Measurements from ENCODE around the gene RBMS1.

The RBMS1 gene

DNA sequence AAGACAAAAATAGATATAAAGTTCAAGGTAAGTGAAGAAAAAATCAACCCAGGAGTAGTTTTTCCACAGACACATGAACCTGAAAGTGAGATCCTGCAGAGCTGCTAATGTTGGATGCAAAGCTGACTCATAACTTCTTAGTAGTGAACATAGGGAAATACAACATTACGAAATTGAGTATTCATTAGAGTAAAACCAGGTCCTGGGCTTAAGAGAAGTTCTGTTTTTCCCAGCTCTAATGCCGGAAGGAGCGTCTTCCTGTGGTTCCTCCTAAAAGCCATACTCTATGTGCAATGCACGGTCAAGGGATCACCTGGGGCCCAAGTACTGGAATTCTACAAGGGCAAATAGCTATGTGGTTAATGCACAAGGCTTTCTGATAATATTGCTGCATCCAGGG is 141.7 kb downstream of the RBMS1 start:
- Histone ChIP-seq H3K4me3 (ENCODE audit: low read length) (no peak overlapping the region), H3K9me3 (ENCODE audit: control insufficient read depth, insufficient read depth, low read length) (no peaks in the 10 kb centered on the region), H3K4me1 (ENCODE audit: control insufficient read depth, insufficient read depth, low read length) (no peaks in the 10 kb centered on the region), H3K27ac (ENCODE audit: low read length) (no peak overlapping the region), H3K27me3 (ENCODE audit: control insufficient read depth, insufficient read depth, low read length) (no peaks in the 10 kb centered on the region), H3K36me3 (ENCODE audit: control insufficient read depth, insufficient read depth, low read length) (no peaks in the 10 kb centered on the region)
- DNase-seq (ENCODE audit: low read depth, low spot score): no peak
- no CpG with 5 or more reads among the region's 4 CpGs for WGBS (ENCODE audit: insufficient coverage, insufficient read length)

DNA sequence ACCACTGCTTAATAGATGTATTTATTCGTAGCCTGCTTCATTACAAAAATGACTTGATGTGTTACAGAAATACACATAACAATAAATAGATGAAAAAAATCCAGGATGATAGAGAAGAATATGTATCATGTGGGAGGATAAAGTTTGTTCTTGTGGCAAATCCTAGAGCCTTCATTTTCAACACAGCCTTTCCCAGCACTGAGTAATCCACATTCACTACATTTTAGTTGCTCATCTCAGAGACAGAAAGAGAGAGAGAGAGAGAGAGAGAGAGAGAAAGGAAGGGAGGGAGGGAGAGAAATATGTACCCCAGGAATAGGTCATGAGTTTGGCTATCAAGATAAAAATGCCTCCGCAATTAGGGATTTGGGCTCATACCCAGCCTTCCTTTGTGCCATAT is 144.3 kb downstream of the RBMS1 start:
- WGBS (ENCODE audit: insufficient coverage, insufficient read length): no CpG with 5 or more reads among the region's 2 CpGs
- H3K4me3 ChIP-seq (ENCODE audit: low read length): no peak overlapping the region
- H3K27ac ChIP-seq (ENCODE audit: low read length): no peak overlapping the region
- no peaks in the 10 kb centered on the region for H3K4me1 ChIP-seq (ENCODE audit: control insufficient read depth, insufficient read depth, low read length)
- DNase-seq (ENCODE audit: low read depth, low spot score): no peak
- H3K36me3 ChIP-seq (ENCODE audit: control insufficient read depth, insufficient read depth, low read length): no peaks in the 10 kb centered on the region
- no peaks in the 10 kb centered on the region for H3K27me3 ChIP-seq (ENCODE audit: control insufficient read depth, insufficient read depth, low read length)
- H3K9me3 ChIP-seq (ENCODE audit: control insufficient read depth, insufficient read depth, low read length): no peaks in the 10 kb centered on the region

- no peak overlapping the region for H3K4me3 ChIP-seq (ENCODE audit: low read length)
- no peak overlapping the region for H3K27ac ChIP-seq (ENCODE audit: low read length)
- H3K4me1 ChIP-seq (ENCODE audit: control insufficient read depth, insufficient read depth, low read length): no peaks in the 10 kb centered on the region
- H3K36me3 ChIP-seq (ENCODE audit: control insufficient read depth, insufficient read depth, low read length): no peaks in the 10 kb centered on the region
- DNase-seq (ENCODE audit: low read depth, low spot score): no peak
- H3K27me3 ChIP-seq (ENCODE audit: control insufficient read depth, insufficient read depth, low read length): no peaks in the 10 kb centered on the region
- H3K9me3 ChIP-seq (ENCODE audit: control insufficient read depth, insufficient read depth, low read length): no peaks in the 10 kb centered on the region
- WGBS (ENCODE audit: insufficient coverage, insufficient read length): no CpG with 5 or more reads among the region's 1 CpG
Measured at GRCh38 chr2:160347269-160347863, 146.2 kb downstream of the RBMS1 start.

DNA sequence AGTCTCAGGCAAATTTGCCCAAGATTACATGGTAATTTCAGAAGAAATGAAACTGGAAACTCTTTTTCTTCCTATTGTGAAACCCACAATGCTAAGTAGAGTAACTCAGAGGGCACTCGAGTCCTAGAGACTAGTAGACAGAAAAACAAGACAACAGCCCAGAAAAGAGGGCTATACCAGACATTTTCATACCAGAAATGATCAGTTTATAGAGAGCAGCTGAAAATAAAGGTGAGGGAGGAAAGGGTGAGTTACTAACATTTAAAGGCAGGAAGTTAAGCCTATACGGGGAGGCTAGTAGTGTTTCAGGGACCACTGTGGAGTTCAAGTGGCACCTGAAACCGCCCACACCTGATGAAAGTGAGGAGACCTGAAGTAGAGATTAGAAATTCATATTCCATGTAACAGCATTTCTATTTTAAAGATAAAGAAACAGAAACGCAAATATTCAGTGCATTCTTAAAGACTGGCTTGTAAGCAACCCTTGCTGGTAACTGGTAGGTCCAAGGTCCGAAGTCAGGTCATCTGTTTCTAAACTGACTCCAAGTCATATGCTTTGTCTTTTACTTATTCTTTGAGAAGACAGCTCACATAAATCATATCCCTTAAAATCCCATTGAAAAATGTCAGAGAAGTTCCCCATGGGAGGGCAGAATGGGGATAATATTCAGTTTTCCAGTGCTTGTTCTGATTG is 148.4 kb downstream of the RBMS1 start:
- no peaks in the 10 kb centered on the region for H3K4me1 ChIP-seq (ENCODE audit: control insufficient read depth, insufficient read depth, low read length)
- no peak for DNase-seq (ENCODE audit: low read depth, low spot score)
- H3K27me3 ChIP-seq (ENCODE audit: control insufficient read depth, insufficient read depth, low read length): no peaks in the 10 kb centered on the region
- no peak overlapping the region for H3K27ac ChIP-seq (ENCODE audit: low read length)
- H3K4me3 ChIP-seq (ENCODE audit: low read length): no peak overlapping the region
- no CpG with 5 or more reads among the region's 5 CpGs for WGBS (ENCODE audit: insufficient coverage, insufficient read length)
- H3K36me3 ChIP-seq (ENCODE audit: control insufficient read depth, insufficient read depth, low read length): no peaks in the 10 kb centered on the region
- no peaks in the 10 kb centered on the region for H3K9me3 ChIP-seq (ENCODE audit: control insufficient read depth, insufficient read depth, low read length)

DNA sequence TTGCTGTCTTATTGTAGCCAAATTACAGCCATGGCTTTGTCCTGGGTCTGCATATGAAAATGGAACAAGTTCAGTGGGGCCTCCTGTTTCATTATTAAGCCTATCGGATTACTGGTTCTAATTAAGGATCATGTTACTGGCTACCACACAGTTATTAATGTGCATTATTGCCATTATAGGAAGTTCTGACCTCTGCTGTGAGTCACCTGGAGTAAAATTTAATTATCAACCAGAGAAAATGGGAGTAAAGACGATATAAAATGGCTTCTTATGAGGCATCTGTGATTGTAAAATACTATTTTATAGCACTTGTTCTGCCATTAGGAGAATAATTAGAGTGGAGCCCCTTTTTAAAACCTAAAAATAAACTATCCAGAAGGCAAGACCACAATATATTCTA is 150.2 kb downstream of the RBMS1 start:
- H3K27me3 ChIP-seq (ENCODE audit: control insufficient read depth, insufficient read depth, low read length): no peaks in the 10 kb centered on the region
- no peaks in the 10 kb centered on the region for H3K36me3 ChIP-seq (ENCODE audit: control insufficient read depth, insufficient read depth, low read length)
- no CpG with 5 or more reads among the region's 2 CpGs for WGBS (ENCODE audit: insufficient coverage, insufficient read length)
- H3K4me3 ChIP-seq (ENCODE audit: low read length): no peak overlapping the region
- H3K9me3 ChIP-seq (ENCODE audit: control insufficient read depth, insufficient read depth, low read length): no peaks in the 10 kb centered on the region
- no peaks in the 10 kb centered on the region for H3K4me1 ChIP-seq (ENCODE audit: control insufficient read depth, insufficient read depth, low read length)
- no peak overlapping the region for H3K27ac ChIP-seq (ENCODE audit: low read length)
- no peak for DNase-seq (ENCODE audit: low read depth, low spot score)

- no peaks in the 10 kb centered on the region for H3K36me3 ChIP-seq (ENCODE audit: control insufficient read depth, insufficient read depth, low read length)
- no peak overlapping the region for H3K27ac ChIP-seq (ENCODE audit: low read length)
- no peaks in the 10 kb centered on the region for H3K9me3 ChIP-seq (ENCODE audit: control insufficient read depth, insufficient read depth, low read length)
- WGBS (ENCODE audit: insufficient coverage, insufficient read length): no CpG with 5 or more reads among the region's 2 CpGs
- no peaks in the 10 kb centered on the region for H3K27me3 ChIP-seq (ENCODE audit: control insufficient read depth, insufficient read depth, low read length)
- H3K4me3 ChIP-seq (ENCODE audit: low read length): no peak overlapping the region
- H3K4me1 ChIP-seq (ENCODE audit: control insufficient read depth, insufficient read depth, low read length): no peaks in the 10 kb centered on the region
- DNase-seq (ENCODE audit: low read depth, low spot score): no peak
Measured at GRCh38 chr2:160339726-160340125, 153.9 kb downstream of the RBMS1 start.

DNA sequence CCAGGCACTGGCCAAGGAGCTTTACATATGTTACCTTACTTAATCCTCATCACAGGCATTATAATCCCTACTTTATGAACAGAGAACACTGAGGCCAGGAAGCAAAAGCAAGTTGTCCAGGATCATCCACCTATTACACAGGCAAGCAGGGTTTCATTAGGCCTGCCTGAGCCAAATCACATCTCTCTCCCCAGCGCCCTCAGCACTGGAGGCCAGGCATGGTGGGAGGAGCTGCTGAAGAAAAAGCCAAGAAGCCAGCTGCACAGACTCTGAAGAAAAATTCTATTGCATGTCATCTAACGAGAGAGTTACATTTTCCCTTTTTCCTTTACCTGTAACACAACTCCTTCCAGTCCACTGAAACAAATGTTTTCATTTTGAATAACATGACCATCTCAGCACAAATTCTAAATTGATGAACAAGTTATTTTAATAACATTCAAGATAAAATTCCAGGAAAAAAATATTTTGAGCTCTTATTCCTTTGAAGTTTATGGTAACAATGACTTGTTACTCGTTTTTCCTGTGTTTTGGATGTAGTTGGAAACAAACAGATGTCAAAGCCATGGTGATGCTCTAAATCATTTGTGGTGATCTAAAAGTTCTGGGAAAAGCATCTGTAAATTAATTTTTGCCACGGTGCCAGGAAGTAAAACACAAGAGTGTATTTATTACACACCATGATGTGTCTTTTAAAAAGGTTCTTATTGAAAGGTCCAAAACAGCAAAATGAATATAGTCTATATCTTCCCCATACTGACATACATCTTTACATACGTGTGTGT is 154.5 kb downstream of the RBMS1 start:
- no peak overlapping the region for H3K27ac ChIP-seq (ENCODE audit: low read length)
- H3K27me3 ChIP-seq (ENCODE audit: control insufficient read depth, insufficient read depth, low read length): no peaks in the 10 kb centered on the region
- no CpG with 5 or more reads among the region's 5 CpGs for WGBS (ENCODE audit: insufficient coverage, insufficient read length)
- no peaks in the 10 kb centered on the region for H3K4me1 ChIP-seq (ENCODE audit: control insufficient read depth, insufficient read depth, low read length)
- no peak for DNase-seq (ENCODE audit: low read depth, low spot score)
- H3K9me3 ChIP-seq (ENCODE audit: control insufficient read depth, insufficient read depth, low read length): no peaks in the 10 kb centered on the region
- H3K4me3 ChIP-seq (ENCODE audit: low read length): no peak overlapping the region
- H3K36me3 ChIP-seq (ENCODE audit: control insufficient read depth, insufficient read depth, low read length): no peaks in the 10 kb centered on the region

- no peak for DNase-seq (ENCODE audit: low read depth, low spot score)
- Histone ChIP-seq H3K27me3 (ENCODE audit: control insufficient read depth, insufficient read depth, low read length) (no peaks in the 10 kb centered on the region), H3K4me1 (ENCODE audit: control insufficient read depth, insufficient read depth, low read length) (no peaks in the 10 kb centered on the region), H3K4me3 (ENCODE audit: low read length) (no peak overlapping the region), H3K27ac (ENCODE audit: low read length) (no peak overlapping the region), H3K9me3 (ENCODE audit: control insufficient read depth, insufficient read depth, low read length) (no peaks in the 10 kb centered on the region), H3K36me3 (ENCODE audit: control insufficient read depth, insufficient read depth, low read length) (no peaks in the 10 kb centered on the region)
- no CpG with 5 or more reads among the region's 3 CpGs for WGBS (ENCODE audit: insufficient coverage, insufficient read length)
Measured at GRCh38 chr2:160337728-160338127, 155.9 kb downstream of the RBMS1 start.

DNA sequence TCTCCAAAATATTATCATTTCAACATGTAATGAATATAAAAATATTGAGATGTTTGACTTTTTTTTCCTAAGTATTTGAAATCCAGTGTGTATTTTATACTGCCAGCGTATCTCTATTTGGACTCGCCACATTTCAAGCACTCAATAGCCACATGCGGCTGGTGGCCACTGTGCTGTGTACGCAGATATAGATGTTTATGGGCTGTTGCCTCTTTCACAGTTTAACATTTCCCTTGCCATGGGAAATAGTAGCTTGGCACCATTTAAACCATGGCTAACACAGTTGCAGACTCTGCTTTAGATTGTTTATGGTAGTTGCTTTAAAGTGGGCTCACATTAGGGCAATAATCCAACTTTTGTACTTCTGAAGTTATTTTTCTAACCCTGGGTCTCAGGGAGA is 157.0 kb downstream of the RBMS1 start:
- Histone ChIP-seq H3K36me3 (ENCODE audit: control insufficient read depth, insufficient read depth, low read length) (no peaks in the 10 kb centered on the region), H3K27ac (ENCODE audit: low read length) (no peak overlapping the region), H3K4me3 (ENCODE audit: low read length) (no peak overlapping the region), H3K27me3 (ENCODE audit: control insufficient read depth, insufficient read depth, low read length) (no peaks in the 10 kb centered on the region), H3K9me3 (ENCODE audit: control insufficient read depth, insufficient read depth, low read length) (no peaks in the 10 kb centered on the region), H3K4me1 (ENCODE audit: control insufficient read depth, insufficient read depth, low read length) (no peaks in the 10 kb centered on the region)
- no CpG with 5 or more reads among the region's 4 CpGs for WGBS (ENCODE audit: insufficient coverage, insufficient read length)
- no peak for DNase-seq (ENCODE audit: low read depth, low spot score)

GRCh38 chr2:160336105-160336504 is 157.5 kb downstream of the RBMS1 start:
- Histone ChIP-seq H3K27ac (ENCODE audit: low read length) (no peak overlapping the region), H3K27me3 (ENCODE audit: control insufficient read depth, insufficient read depth, low read length) (no peaks in the 10 kb centered on the region), H3K4me3 (ENCODE audit: low read length) (no peak overlapping the region), H3K36me3 (ENCODE audit: control insufficient read depth, insufficient read depth, low read length) (no peaks in the 10 kb centered on the region), H3K9me3 (ENCODE audit: control insufficient read depth, insufficient read depth, low read length) (no peaks in the 10 kb centered on the region), H3K4me1 (ENCODE audit: control insufficient read depth, insufficient read depth, low read length) (no peaks in the 10 kb centered on the region)
- DNase-seq (ENCODE audit: low read depth, low spot score): no peak
- no CpG with 5 or more reads among the region's 1 CpG for WGBS (ENCODE audit: insufficient coverage, insufficient read length)
